Stimulated activated CD4-positive, alpha-beta T cell treated with anti-CD3 and anti-CD28 coated beads, TNF-alpha, amount 100 ng/mL, for 1 hour (primary cell): ENCODE data around the gene CFAP58.

Experiments used
- DNase-seq, 3 donors: peaks; one replicate each; pipeline ENCODE4 v3.0.0-alpha.2; 2020; ENCODE audit warnings: low read depth in 3 of 3, low spot score in 1 of 3

CFAP58 gene, protein sequence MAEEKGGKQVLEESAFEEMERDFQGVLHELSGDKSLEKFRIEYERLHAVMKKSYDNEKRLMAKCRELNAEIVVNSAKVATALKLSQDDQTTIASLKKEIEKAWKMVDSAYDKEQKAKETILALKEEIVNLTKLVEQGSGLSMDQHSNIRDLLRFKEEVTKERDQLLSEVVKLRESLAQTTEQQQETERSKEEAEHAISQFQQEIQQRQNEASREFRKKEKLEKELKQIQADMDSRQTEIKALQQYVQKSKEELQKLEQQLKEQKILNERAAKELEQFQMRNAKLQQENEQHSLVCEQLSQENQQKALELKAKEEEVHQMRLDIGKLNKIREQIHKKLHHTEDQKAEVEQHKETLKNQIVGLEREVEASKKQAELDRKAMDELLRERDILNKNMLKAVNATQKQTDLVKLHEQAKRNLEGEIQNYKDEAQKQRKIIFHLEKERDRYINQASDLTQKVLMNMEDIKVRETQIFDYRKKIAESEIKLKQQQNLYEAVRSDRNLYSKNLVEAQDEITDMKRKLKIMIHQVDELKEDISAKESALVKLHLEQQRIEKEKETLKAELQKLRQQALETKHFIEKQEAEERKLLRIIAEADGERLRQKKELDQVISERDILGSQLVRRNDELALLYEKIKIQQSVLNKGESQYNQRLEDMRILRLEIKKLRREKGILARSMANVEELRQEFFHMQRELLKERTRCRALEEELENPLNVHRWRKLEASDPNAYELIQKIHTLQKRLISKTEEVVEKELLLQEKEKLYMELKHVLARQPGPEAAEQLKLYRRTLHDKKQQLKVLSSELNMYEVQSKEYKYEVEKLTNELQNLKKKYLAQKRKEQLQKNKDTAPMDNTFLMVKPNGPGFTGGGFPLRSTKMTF

DNA sequence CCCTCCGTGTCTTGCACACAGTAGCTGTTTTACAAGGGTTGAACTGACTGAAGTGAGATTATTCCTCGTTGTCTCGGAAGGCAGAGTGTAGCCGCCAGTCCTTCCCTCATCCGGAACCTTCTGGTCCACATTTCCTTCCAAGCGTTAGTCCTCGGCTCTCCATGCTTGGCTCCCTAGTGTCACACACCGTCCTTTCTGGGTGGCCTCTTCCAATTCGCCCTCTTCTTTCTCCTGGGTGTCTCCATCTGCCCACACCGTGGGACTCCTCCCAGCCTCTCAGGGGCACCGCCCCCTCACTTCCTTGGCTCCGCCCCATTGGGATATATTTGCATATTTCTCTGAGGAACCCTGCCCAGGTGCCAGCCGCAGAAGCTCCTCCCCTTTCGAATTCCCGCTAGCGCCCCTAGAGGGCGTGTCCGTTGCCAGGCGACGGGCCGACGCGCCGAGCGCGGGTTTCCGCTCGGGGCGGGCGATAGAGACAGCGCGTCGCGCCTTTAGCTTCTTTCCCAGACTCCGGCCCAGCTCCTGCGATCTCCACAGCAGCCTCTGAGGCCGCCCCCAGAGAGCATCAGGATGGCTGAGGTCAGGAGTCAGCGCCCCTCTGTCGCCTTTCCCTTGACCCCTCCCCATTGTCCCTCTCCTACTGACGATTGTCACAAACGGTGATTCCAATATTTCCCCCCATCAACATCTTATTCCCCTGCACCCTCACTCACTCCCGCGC, at the start of gene CFAP58:
TSS of gene CFAP58 (plus strand) at position 509 of the 724 bp plus-strand sequence. CDS start at position 574, 65 bp downstream.
- peak; percentile 75 to 84 (median 83) for DNase-seq

DNA sequence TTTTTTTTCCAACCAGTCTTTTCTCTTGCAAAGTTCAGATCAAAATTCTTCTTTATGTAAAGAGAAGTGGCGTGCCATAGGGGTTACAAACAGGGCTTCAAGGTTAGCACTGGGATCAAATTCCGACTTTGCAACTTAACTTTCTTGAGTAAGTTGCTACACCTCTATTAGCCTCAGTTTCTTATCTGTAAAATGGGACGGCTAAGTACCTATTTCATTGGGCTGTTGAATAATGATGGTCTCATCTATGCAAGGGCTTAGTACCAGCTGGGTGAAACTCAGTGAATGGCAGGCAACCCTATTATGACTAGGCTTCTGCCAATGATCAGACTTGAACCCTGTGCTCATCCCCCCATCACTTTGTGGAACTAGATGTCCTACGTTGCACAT, 49.3 kb upstream of the CFAP58 start:
- no peak for DNase-seq

DNA sequence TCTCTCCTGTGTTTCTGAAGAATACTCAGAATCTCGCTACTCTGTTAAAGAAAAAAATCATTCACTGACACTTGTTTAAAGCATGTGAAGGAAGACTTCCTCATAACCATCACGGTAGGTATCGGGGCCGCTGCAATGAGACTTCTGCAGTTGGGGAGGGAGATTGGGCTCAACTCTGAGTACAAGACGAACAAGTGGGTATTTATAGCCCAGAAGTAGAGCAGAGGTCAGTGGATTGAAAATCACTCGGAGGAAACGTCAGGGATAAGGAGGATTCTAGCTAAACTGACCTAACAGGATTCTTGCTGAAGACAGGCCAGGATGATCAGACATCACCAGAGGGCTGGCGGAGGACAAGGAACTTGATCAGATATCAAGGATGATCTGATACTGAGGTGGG, 48.7 kb upstream of the CFAP58 start:
- DNase-seq, result no peak

DNA sequence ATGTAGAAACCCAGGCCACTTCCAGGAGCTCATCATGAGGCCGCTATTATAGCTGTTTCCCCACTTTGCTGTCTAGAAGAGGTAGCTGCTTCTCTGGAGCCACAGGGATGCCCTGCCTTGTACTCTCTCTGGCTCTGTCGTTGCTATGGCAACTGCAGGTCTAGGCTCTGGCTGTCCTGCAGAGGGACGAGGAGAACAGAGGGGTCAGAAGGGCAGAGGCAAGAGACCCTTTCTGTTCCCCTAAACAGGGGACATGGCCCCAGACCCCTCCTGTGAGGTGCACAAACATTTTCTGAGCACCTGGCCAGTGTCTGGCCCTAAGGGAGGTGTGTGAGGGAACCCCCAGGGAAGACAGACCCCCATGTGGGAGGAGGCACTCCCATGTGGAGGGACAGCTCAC, 46.7 kb upstream of the CFAP58 start:
- no peak for DNase-seq

DNA sequence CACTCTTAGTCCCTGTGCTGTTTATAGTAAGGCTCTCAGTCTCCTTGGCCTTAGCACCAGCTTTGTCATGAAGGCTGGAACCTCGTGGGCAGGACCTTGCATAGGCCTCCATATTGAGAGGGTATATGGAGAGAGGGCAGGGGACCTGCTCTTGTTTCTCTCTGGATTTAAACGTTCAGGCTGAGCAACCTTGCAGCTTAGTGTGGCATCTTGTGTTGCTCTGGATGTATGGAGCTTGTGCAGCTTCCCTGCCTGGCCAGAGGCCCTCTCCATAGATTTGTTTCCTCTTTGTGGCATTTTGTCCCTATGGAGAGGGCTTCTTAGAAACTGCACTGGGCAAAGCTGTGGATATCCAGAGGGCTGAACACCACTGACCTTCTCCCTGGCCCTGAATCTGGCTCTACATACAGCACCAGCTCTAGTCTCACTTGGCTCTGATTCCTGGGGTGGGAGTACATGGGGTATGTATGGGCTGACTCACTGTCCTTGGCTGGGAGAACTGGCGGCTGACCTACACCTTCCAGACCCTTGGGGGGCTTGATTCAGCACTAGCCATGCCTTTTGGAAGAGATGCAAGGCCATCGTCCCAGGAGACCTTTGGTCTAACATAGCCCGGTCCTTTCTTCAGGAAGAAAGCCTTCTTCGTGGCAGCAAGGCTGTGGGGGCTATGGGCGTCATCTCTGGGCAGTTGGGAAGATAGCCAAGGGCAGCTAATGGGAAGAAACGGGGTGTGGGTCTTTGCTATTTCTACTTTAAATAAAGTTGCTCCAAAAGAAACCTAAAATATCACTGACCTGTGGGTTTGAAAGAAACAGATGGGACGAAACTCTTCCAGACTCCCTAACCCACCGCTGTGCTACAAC, 45.8 kb upstream of the CFAP58 start:
- no peak for DNase-seq

DNA sequence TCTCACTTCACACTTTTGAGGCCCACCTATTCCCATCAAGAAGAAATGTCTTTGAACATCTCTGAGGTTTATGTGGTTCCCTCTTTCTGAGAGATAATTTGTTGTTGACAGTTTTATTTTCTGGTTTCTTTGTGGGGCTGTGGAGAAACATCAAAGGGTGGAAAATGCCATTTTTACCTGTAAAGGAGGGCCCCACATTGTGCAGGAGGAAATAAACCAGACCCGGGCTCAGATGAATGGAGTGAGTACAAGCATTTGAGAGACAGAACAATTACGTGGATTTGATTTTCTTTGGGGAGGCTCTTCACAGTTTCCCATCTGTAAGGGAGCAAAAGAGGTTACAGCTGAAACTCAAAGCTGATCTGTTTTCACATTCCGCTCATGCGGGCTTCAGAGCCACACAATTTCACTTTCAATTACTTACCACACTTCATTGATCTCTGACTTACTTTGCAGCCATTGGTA, 45.2 kb upstream of the CFAP58 start:
- no peak for DNase-seq

DNA sequence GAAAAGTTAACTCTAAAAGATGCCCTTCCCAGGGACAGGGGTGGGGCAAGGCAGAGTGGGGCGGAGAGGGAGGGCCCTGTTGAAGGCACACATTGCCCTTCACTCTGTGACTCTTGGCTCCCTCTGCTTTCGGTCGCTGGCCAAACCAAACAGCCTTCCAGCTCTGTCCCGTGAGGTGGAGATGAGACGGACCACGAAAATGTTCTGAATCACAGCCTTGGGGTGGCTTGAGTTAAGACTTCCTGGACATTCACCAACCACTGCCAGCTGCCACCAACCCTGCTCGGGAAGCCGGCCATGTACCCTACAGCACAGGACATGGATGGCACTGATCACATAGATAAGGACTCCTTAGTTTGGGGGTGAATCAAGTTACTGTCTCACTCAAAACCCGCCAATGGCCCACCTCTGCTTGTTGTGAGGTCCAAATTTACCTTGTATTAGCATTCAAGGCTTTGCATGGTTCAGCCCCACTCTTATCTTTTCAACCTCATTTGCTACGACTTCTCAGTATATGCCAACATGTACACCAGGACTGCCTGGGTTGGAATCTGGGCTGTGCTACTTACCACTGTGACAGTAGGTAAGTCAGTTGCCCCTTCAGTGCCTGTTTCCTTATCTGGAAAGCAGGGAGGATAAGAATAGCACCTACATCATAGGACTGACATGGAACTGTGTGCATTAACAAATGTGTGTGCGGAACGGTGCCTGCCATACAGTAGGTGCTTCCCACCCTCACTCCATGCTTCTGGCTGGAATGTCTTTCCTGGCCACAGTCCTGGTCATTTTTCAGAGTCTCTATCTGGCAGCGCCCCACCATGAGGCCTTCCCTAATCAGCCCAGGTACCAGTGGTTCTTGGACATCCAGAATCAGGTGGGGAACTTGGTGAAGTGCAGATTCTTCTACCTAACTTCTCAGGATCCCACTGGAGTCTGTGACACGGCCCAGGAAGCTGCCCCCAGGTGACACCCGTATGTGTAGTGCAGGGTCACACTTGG, 43.4 kb upstream of the CFAP58 start:
- DNase-seq, result no peak

DNA sequence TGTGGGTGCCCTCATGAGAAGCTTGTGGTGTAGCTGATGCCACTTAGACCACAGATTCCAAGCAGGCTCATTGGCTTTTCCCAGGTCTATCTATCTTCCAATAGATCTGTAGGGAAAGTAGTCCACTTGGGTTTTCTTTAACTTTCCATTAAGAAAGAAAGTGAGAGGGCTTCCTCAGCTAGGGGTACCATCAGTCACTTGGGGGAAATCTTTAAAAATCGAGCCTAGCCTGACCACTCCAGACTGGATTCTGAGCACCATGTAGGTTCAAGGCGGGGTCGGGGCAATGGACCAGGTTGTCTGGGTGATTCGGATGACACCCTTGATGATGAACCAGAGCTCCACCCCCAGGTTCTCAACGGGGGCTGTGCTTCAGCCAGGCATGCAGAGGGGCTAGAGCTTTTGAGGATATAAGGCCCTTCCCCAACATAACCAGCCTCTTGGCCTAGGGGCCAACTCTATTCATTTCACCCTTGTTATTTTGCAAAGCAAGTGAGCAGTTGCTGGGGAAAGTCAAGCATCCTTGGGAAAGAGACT, 42.4 kb upstream of the CFAP58 start:
- no peak for DNase-seq

DNA sequence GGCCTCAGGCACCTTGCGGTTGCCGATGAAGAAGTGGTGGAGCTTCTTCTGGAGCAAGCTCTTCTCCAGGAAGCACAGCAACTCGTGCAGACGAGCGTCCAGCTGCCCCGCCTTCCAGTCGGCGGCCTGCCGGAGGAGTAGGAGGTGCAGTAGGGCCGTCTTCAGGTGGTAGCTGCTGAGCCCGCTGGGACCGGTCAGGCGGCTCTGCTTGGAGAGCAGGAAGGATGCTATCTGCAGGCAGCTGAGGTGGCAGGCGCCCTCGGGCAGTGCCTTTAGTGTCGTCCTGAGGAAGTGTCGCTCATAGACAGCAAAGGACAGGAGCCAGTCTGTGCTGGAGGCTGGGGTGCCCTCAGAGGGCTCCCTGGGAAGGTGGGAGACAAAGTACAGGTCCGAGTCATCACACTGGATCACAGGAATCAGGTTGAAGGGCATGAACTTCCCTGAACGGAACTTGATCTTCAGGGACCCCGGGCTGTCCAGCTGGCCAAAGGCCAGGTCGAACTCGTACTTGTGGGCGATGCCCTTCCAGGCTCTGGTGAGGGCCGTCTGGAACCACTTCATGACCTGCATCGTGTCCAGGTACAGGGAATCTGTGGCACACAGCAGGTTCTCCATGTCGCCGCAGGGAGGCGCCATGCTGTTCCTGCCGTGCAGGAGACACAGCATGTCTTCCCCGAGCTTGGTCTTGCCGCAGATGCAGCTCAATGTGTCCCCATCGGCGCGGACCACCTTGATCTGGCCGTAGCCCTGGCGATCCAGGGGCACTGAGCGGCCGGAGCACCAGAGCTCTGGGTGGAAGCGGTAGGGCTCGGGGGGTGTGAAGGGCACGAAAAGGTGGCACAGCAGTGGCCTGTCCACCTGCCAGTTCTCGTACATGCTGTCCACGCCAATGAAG, 38.8 kb upstream of the CFAP58 start:
- no peak for DNase-seq

DNA sequence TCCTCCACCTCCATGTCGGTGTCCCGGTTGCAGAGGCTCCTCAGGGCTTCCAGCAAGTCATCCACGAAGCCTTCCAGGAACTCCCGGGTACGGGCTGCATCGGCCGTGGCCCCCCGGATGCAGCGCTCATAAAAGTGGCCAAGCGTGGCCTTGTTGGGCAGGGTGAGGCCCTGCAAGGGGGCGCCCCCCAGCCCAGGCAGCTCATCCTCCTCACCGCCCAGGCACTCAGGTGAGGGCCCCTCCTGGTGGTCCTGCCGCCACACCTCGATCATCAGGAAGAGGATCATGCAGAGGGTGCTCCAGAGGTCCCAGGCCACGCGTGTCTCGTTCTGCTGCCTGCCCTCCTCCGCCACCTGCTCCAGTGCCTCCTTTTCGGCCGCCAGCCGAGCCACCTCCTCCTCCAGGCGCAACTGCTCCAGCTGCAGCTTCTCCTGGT, 38.1 kb upstream of the CFAP58 start:
- no peak for DNase-seq

DNA sequence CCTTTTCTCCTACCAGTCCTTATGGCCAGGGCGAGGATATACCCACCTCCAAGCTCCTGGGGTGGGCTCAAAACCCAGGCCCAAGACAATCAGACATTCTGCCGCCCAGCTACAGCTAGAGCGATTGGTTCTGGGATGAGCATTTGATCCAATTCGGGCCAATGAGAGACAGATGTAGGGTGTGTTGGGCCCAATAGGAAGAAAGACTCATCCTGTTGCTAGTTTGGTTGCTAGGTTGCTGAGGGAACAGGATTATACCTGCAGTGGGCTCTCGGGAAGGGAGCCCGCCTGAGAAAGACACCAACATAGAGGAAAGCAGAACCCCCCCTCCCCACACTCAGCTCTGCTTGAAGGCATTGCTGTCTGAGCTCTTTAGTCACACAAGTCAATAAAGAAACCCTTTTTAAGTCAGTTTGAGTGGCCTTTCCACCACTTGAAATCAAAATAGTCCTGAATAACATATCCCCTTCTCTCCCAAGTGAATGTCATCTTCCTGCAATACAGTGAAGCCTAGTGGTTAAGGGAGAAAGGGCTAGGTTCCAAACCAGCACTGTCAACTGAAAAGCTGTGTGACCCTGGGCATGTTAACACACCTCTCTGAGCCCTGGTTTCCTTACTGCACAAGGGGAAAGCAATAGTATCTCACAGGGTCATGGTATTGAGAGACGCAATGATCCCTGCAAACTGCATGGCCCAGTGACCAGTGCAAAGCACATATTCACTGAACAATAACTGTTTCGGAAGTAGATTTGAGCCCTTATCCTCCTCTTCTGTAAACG, 37.1 kb upstream of the CFAP58 start:
- no peak for DNase-seq

DNA sequence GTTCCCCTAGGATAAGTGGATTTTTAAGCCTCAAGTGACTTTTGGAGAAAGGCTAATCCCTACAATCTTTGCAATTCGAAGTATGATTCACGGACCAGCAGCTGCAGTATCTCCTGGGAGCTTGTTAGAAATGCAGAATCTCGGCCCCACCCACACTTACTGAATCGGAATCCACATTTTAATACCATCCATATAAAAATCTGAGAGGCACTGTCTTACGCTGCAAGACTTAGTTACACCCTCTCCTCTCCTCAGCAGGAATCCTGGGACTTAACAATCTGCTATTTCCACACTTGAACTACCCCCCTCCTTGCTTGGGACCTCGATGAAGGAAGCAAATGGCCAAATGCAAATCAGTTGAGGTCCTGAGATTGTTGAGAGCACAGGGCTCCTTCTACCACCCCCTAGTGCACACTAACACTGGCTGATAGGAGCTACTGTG, 36.3 kb upstream of the CFAP58 start:
- no peak for DNase-seq

DNA sequence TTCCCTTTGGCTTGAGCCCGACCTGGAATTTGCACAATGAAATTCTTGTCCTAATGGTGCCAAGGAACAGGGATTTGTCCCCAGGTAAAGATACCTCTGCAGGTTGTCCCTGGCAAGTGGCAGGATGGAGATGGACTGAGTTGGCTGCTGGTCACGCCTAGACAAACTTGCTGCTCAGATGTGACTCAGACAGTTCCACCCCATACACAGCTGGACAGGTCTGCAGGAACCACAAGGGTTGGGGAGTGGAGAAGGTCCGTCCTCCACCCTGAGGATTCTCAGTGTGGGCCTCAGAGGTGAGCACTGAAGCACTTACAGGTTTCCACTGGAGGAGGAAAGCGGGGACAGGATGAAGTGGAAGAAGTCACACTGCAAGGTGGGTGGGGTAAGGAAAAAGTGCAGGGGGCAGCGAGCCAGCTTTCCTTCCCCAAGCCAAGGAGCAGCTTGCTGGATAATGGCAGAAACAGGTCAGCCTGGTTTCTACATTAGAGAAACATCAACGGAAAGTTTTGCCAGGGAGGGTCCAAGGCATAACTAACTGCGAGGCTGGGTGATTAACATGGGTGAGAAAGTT, 35.8 kb upstream of the CFAP58 start:
- no peak for DNase-seq

DNA sequence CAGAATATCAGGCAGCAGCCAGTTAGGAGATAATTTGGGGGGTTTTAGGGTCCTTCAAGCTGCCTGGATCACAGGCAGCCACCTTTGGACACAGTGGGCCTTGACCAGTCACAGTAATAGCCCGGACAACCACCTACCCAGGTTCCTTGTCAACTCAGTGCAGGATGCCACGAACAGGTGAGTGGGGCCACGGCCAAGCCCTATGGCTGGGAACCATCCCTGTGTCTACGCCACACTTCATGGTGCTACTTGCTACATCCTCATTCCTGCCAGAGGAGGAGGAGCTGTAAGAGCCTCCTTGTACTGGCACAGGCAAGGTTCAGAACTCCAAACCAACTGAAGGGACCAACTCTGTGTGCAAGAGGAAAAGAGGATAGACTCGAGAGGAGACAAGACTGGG, 35.3 kb upstream of the CFAP58 start:
- DNase-seq, result no peak

DNA sequence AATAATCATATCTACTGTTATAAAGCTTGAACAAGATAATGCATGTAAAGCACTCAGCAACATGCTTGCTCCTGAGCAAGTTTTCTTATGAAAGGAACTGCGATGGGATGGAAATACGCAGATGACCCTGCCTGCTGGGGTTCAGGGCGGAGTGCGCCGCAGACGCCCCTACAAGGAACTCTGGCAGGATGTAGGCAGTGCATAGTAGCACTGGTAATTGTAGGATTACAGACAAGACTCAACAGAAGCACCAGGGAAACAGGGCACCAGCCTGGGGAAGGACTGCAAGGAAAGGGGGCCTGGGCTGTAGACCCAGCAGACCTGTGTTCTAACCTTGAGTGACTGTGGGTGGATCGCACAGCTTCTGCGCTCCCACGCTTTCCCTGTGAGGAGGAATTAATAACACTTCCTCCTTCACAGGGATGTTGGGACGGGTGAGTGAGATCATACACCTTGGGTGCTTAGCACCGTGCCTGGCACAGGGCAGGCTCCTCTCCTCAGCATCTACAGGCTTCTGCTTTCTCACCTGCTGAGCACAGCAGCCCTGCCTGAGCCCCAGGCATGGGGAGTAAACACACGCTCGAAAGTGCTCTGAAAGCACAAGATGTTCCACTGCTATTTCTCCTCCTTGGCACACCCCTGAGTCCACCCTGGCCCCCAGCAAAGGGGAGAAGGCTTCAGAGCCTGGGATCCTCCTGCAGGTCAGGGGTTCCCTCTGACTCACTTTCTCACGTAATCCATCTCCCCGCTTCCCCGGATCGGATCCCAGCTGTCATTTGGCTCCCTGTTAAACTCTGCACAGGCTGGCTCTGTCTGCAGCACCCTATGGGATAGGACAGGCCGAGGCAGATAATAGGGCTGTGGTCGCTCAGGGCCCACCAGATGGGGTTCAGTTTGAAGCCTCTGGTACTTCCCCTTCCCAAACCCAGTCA, 34.6 kb upstream of the CFAP58 start:
- DNase-seq, result no peak

DNA sequence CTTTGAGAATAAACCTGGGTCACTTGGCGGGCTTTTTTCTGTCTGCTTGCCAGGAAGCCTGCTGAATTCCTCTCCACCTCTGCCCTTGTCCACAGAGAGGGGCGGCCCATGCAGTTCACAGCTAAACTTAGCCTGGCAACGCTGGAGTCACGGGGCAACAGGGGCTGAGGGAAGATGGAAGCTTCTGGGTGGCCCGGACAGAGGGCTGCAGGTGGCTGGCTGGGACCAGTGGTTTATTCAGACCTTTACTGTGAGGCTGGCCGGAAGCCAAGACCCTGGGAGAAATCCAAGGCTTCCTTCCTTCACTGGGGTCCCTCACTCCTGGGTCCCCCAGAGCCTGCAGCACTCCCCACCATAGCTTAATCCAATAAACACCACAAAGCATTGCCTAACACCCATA, 32.4 kb upstream of the CFAP58 start:
- DNase-seq, result no peak
